ENCODE data around the gene PRRC2C.

The PRRC2C gene

DNA sequence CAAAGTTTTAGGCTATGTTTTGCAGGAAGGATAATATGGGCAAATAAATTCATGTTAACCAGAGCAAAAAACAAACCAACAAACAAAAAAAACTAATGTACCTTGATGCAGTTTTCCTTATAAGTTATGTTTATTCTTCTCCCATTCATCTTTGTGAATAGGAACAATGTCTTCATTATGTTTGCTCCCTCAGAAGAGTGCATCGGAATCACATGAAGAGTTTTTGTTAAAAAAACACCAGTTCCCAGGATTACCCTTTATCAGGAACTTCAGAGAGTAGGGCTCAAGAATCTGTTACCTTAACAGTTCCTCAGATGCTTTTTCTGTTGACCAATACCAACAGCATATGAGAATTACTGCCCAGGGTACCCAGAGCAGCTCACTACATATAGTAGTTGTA, 14.6 kb upstream of the PRRC2C start:
- Histone ChIP-seq H3K9ac (ENCODE audit: low read length) (no peak overlapping the region), H2AFZ (ENCODE audit: low read length) (no peak overlapping the region), H3K27ac (ENCODE audit: low read length) (no peak overlapping the region), H3K27me3 (replicated peaks; ENCODE audit: insufficient read depth, low read length) (no peaks in the 10 kb centered on the region), H3K4me2 (ENCODE audit: low read depth, low read length) (no peak overlapping the region), H3K36me3 (replicated peaks; ENCODE audit: insufficient read depth, low read length) (no peaks in the 10 kb centered on the region), H3K9me3 (replicated peaks; ENCODE audit: insufficient read depth, low read length) (no peaks in the 10 kb centered on the region), H3K4me3 (ENCODE audit: low read length) (no peak overlapping the region), H4K20me1 (ENCODE audit: insufficient read depth, low read length) (no peaks in the 10 kb centered on the region), H3K79me2 (ENCODE audit: low read length) (no peaks in the 10 kb centered on the region), H3K4me1 (ENCODE audit: low read length) (no peaks in the 10 kb centered on the region), H3K9me2 (replicated peaks; ENCODE audit: insufficient read depth, low read length) (no peaks in the 10 kb centered on the region), H3F3A (ENCODE audit: insufficient read depth, low read length) (no peaks in the 10 kb centered on the region)
- DNase-seq = no peak
- TF ChIP-seq EZH2phosphoT487 (IDR thresholded peaks at IDR 0.05; ENCODE audit: low read length) = no peak

GRCh38 chr1:171472183-171472647, 13.1 kb upstream of the PRRC2C start:
- Histone ChIP-seq H3K9ac (ENCODE audit: low read length) (no peak overlapping the region), H3K79me2 (ENCODE audit: low read length) (no peaks in the 10 kb centered on the region), H3K4me2 (ENCODE audit: low read depth, low read length) (no peak overlapping the region), H2AFZ (ENCODE audit: low read length) (no peak overlapping the region), H4K20me1 (ENCODE audit: insufficient read depth, low read length) (no peaks in the 10 kb centered on the region), H3K9me3 (replicated peaks; ENCODE audit: insufficient read depth, low read length) (no peaks in the 10 kb centered on the region), H3K4me1 (ENCODE audit: low read length) (no peaks in the 10 kb centered on the region), H3K27me3 (replicated peaks; ENCODE audit: insufficient read depth, low read length) (no peaks in the 10 kb centered on the region), H3F3A (ENCODE audit: insufficient read depth, low read length) (no peaks in the 10 kb centered on the region), H3K27ac (ENCODE audit: low read length) (no peak overlapping the region), H3K4me3 (ENCODE audit: low read length) (no peak overlapping the region), H3K9me2 (replicated peaks; ENCODE audit: insufficient read depth, low read length) (no peaks in the 10 kb centered on the region), H3K36me3 (replicated peaks; ENCODE audit: insufficient read depth, low read length) (no peaks in the 10 kb centered on the region)
- DNase-seq = no peak
- TF ChIP-seq CTCF (IDR thresholded peaks at IDR 0.05; ENCODE audit: low read length) = no peak
- no peak for TF ChIP-seq EZH2 (optimal IDR thresholded peaks at IDR 0.05; ENCODE audit: low read depth, low read length)
- TF ChIP-seq EZH2phosphoT487 (IDR thresholded peaks at IDR 0.05; ENCODE audit: low read length) = no peak

DNA sequence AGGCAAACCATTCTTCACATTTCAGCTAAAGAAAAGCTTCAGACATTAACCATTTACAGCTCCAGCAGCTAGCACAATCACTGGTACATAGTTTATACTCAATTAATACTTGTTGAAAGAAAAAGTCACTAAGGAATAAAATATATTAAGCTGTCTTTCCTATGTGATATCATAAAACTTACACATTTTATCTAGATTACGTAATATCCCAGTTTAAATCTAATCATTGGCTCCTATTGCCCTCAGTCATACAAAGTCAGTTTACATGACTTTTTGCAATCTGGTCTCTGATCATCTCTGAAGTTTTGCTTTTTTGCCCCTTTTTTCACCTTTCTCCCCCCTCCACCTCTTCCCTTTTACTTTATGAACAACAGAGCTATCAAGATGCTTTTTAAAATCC, 8.5 kb upstream of the PRRC2C start:
- Histone ChIP-seq H3K9me2 (replicated peaks; ENCODE audit: insufficient read depth, low read length) (no peaks in the 10 kb centered on the region), H3K4me3 (ENCODE audit: low read length) (no peak overlapping the region), H2AFZ (ENCODE audit: low read length) (no peak overlapping the region)

More for the DNA sequence above, 8.5 kb upstream of the PRRC2C start:
- Histone ChIP-seq H3K9ac (ENCODE audit: low read length) (no peak overlapping the region), H3K27me3 (replicated peaks; ENCODE audit: insufficient read depth, low read length) (no peaks in the 10 kb centered on the region), H3F3A (ENCODE audit: insufficient read depth, low read length) (no peaks in the 10 kb centered on the region), H4K20me1 (ENCODE audit: insufficient read depth, low read length) (no peaks in the 10 kb centered on the region), H3K4me2 (ENCODE audit: low read depth, low read length) (no peak overlapping the region), H3K79me2 (ENCODE audit: low read length) (no peaks in the 10 kb centered on the region), H3K4me1 (ENCODE audit: low read length) (no peaks in the 10 kb centered on the region), H3K9me3 (replicated peaks; ENCODE audit: insufficient read depth, low read length) (no peaks in the 10 kb centered on the region), H3K36me3 (replicated peaks; ENCODE audit: insufficient read depth, low read length) (no peaks in the 10 kb centered on the region), H3K27ac (ENCODE audit: low read length) (no peak overlapping the region)
- TF ChIP-seq EZH2phosphoT487 (IDR thresholded peaks at IDR 0.05; ENCODE audit: low read length) = no peak
- no peak for TF ChIP-seq CTCF (IDR thresholded peaks at IDR 0.05; ENCODE audit: low read length)
- TF ChIP-seq EZH2 (optimal IDR thresholded peaks at IDR 0.05; ENCODE audit: low read depth, low read length) = no peak
- DNase-seq = no peak

Data from MM.1S (cell line).